GM18858 (cell line): ENCODE measurements around the gene NUAK2.

Experiments
- ATAC-seq: cut with Tn5 transposase; IDR thresholded peaks from one replicate; pipeline ENCODE4 v1.9.1; 2021; ENCODE audit not compliant: unreplicated experiment

Gene NUAK2

DNA sequence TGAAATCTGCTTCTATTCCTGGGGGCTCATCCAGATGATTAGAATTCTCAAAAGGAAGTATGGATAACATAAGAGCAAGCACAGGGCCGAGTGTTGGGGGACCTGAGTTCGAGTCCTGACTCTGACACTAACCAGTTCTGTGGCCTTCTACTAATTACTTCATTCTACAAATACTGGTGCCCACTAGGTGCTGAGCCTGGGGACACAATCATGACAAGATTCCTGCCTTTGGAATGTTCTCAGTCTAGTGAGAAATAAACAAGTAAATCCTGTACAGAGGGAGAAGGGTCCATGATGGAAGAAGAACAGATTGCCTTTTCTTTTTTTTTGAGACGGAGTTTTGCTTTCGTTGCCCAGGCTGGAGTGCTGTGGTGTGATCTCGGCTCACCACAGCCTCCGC is 2.2 kb upstream of the NUAK2 start:
- no peak for ATAC-seq

DNA sequence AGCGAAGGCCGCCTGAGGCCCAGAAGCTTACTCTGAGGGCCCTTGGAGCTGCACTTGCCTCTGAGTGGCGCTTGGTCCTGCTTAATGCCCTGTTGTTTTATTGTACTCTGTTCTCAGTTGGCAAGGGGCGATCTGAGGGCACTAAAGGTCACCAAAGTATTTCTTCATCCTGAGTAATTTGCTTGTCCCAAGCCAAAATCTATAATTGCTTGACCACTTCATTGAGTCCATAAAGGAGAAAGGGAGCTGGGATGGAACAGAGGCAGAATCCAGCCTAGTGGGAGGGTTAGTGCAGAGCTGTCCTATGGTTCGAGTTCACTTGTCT is 376 bp upstream of the NUAK2 start:
- ATAC-seq = no peak

DNA sequence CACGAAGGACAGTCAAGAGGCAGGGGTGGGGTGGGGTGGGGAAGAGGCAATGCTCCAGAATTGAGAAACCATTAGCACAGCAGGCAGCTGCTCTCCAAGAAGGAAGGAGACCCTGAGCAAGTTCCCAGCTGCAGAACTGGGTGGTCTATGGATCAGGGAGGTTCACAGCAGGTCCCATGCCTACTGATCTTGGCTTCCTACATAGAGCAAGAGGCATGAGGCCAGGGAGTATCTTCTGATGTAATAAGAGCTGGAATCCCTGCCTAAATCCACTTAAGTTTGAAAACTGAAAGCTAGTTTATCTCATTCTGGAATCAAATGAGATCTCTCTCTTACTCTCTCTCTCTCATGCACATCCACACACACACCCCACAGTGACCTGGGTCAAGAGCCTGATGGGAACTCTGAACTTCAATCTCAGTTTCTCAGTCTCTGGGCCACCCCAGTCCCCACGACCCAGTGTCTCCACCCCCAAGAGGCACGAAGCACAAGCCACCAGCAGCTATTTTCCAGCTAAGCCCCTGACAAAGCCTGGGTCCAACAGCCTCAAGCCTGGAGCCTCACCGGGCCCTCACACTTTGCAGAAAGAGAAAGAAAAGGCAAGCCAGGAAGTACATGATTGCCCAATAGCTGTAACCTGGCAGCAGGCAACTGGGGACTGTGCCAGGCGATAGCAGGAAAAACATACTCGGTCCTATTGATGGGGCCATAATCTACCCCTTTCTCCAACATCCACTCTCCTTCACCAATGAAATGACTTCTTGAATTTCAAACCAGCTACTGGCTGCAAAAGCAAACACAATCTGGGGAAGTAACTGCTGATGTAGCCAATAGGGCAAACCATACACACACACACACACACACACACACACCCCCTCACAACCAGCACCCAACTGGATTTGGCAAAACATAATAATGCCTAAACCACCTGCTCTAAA is 2.2 kb downstream of the NUAK2 start:
- ATAC-seq = no peak

DNA sequence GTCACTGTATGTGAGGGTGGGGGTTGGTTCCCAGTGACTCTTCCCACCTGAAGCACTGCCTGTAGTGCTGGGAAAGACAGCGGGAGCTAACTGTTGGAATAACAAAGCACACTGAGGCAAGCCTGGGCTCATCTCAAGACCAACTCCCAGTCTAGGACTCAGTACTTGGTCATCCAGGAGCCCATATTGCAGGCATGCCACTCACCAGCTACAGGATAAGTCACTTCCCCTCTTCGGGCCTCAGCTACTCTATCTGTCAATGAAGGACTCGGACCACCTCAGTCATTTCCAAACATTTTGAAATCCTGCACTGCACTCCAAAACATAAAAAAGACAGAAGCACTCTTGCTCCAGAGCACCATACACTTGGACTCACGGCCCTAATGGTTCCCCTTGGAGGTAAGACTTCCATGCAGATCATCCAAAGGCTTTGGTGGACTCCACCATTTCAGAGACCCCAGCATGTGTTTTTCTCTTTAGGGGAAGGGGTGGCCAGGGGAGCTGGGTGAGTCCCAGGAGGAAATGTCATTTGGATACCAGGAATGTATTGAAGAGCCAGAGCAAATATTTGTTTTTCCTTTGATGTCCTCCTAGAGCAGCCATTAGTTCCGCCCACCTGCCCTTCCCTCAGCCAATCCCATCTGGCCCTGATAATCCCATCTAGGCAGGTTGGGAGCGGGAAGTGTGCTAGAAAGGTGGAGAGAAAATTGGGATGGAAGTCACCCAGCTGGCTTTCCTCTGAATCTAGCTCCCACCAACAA is 3.1 kb downstream of the NUAK2 start:
- no peak for ATAC-seq

DNA sequence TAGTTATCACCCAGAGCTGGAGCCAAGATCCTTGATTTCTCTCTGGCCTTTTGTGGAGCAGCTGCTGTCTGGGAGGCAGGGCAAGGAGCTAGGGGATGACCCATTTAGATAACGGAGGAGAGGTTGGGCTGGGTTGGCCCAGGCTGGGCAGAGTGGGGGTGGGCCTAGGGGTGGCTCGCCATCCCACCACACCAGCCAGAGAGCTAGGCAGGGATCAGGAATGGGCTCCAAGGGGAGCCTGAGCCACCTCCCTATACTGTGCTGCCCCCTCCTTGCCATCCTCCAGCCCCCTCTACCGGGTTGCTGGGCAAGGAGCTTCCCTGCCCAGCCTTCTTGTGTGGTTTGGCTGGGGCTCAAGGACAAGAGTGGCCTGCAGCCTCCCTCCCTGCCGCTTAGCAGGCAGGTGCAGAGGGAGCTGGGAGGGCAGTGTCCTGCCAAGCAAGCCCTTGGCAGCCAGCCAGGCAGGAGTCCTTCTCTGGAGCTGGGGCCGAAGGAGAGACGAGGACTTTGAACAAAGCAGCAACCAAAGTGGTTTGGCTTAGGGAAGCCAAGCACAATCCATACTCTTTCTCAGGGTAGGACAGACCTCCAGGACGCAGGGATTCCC is 4.1 kb downstream of the NUAK2 start:
- no peak for ATAC-seq

DNA sequence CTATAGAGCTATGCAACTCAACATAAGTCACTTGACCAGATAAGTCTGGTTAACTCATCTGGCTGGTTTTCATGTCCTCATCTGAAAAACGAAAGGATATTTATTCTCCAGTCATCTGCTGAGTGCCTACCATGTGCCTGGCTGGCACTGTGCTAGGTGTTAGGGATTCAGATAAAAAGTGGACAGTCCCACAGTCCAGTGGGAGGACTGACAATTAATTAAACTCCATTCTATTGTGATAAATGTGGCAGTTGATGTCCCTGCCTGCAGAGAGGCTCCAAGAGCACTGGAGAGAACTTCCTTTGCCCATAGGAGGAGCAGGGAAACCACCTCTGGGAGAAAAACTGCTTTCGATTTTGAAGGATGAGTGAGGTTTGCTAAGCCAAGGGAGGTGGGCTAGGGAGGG is 5.4 kb downstream of the NUAK2 start:
- ATAC-seq = no peak

DNA sequence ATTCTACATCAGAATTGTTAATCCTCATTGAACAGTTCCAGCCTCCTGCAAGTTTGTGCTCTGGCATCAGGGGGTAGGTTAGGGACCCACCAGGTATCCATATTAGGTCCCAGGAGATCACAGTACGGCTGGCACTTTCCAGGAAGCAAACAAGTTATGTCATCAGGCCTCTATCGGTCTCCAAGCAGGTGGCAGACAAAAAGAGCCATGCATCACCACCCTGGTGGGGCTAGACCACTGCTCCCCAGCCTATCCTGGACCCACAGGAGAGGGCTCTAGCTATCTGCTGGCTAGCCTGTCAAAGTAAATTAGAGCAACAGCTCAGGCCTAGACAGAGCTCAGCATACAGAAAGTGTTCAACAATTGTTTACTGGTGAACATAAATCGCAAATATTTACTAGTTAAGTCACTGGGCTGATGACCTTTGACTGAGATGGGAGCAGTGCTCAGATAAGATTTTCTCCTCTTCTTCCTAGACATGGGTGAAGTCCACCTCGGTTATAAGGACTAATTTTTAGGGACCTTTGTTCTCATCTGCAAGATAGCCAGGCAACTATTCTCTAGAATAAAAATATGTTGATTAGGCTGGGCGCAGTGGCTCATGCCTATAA is 6.4 kb downstream of the NUAK2 start:
- ATAC-seq = no peak

DNA sequence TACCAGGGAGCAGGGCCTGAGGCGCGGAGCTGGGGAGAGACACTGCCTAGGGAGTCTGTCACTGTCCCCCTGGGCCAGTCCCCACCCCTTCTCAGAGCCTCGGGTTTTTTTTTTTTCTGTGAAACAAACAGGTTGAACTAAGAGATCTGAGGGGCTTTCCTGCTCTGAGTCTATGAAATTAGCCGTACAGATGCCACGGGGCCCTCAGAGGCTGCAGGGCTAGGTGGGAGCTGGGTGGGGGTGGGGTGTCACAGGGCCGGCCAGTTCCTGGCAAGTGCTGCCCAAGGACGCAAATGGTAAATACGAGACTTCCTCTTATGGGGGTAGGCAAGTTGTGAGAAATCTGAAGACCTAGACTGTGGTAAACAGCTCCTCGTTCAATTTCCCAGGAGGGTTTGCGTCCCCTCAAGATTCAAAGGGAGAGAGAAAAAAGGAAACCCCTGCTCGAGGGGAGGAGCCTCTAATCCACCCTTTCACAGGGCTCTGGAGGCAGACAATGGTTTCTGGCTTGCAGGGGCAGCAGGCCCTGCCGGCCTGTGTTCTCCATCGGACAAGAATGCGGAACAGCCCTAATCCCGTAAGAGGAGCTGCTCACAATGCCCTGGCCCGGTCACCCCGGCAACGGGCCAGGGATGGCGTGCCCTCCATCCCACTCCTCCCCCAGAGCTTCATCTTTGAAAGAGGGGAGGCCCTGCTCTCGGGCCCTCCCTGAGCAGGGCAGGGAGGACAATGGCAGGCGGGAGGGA is 7.8 kb downstream of the NUAK2 start:
- peak; percentile 37 for ATAC-seq

DNA sequence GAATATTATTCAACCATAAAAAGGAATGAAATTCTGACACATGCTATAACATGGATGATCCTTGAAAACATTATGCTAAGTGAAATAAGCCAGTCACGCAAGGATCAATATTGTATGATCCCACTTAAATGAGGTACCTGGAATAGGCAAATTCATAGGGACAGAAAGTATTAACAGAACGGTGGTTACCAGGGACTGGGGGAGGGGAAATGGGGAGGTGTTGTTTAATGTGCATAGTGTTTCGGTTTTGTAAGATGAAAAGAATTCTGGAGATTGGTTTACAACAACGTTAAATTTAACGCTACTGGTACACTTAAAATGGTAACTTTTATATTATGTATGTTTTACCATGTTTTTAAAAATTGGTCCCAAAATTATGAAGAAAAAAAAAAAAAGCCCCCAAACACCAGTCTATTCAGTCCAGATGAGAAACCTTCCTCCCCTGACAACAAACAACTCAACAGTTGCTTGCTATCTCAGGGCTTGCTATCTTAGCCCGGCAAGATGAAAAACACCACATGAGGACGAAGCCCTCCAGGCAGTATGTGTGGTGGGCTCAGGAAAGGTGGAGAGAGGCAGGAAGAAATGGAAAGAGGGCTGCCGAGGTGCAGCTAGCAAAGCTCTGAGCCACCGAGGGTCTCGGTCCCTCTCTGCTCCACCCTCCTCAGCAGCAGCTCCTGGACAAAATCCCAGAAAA is 8.5 kb downstream of the NUAK2 start:
- ATAC-seq = no peak

DNA sequence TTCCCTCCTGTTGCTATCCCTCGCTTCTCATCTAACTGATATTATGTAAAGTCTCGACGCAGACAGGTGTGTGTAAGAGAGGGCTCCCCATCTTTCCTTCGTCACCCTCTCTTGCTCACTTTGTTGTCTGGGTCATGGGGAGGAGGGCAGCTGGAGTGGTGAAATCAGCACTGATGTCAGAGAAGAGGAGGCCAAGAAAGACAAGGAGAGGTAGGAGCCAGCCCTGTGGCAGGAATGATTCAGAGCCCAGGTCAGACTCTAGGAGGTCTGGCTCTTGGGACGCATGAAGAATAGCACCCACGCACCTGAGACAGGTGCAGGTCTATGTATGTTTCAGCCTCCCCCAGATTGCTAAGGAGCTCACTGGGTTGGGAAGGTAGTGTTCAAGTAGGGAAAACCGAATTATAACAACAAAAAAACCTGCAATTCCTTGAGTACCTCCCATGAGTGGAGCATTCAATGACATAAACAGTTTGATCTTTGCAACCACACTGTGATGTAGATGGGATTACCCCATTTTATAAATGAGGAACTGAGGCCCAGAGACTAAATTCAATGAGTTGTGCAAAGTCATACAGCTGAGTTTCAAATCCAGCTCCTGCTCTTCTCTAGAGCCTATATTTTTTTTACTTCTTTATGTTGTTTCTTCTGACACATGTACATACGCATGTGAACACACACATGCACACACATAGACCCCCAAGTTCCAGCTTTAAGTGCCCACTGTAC is 10.4 kb downstream of the NUAK2 start:
- no peak for ATAC-seq

DNA sequence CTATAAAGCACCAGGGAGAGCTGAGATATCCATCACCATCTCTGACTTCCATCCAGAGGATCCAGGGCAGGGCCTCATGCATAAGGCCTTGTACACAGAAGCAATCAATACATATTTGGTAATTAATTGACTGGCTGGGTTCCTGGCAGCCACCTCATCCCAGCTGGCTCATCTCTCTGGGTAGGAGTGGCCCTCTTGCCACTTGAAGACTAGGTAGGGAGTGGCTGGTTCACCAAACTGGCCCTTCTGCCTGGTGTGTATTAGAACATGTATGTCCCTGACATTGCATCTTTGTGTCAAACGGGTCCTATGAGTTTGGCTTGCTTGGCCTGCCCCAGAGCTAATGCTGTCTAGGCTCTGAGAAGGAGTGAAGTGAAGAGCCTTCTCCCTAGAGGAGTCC is 11.8 kb downstream of the NUAK2 start:
- no peak for ATAC-seq

DNA sequence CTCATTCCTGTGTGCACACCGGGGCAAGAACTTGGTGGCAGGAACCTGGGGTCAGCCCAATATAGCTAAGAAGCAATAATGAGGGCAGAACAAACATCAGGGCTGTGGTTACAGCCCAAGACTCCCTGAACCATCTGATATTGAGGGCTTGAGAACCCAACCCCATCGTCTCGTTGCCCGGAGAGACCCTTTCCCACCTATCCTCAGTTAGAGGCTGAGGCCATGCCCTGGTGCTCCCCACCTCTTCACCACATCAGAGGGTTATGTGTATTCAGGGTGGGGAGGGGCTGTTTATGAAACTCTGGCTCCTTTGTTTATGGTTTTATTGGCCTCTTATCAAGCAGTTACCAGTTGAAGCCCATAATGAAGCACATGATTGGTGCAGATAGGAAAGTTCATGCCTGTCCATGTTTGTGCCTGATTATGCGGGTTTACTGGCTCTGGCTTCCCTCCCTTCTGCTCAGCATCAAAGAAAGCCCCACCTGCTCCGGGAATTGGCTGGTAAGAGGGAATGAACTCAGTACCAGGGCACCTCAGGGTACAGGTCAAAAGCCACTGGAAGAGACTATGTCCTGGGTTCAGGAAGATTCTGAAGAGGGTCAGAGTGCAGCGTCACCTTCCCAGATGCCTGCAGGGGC is 14.5 kb downstream of the NUAK2 start:
- no peak for ATAC-seq

DNA sequence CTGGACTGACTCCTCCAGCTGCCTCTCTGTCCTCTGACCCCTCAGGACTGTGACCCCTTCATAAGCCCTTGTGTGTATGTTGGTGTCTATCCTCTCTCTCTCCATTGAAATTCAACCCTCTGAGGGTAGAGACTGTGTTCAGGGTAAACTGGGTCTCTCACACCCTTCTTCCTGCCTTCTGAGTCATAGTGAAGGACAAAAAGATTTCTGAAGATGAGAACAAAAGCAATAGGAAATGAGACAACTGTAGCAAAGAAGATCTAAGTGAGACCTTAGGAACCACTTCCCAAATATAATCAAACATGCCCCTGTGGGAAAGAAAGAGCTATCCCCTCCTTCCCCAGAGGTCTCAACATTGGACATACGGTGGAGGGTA is 16.9 kb downstream of the NUAK2 start:
- ATAC-seq = no peak

DNA sequence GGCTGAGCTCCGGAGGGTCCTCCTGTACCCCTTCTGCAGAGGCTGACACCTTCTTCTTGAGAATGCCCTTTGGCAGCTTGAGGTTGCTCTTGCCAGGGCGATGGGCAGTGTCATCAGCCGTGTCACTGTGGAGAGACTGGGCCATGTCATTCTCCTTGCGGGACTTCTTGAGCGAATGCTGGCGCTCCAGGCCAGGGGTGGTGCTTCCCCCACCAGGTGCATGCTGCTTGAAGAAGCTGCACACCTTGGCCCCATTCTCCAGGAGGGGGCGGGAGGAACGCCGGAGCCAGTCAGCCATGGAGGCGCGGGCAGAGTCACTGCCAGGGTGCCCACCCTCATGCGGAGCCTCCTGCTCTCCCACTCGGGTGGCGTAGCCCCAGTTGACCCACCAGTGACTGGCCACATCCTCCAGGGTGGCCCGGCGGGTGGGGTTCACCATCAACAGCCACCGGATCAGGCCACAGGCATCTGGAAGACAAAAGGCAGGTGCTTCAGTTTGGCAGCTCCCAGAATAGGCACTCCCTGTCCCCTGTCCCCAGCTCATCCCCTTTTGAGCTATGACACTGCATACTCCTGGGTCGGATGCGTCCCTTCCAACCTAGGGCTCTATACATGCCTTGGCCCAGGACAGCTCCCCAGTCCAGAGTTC is 17.4 kb downstream of the NUAK2 start:
- no peak for ATAC-seq

DNA sequence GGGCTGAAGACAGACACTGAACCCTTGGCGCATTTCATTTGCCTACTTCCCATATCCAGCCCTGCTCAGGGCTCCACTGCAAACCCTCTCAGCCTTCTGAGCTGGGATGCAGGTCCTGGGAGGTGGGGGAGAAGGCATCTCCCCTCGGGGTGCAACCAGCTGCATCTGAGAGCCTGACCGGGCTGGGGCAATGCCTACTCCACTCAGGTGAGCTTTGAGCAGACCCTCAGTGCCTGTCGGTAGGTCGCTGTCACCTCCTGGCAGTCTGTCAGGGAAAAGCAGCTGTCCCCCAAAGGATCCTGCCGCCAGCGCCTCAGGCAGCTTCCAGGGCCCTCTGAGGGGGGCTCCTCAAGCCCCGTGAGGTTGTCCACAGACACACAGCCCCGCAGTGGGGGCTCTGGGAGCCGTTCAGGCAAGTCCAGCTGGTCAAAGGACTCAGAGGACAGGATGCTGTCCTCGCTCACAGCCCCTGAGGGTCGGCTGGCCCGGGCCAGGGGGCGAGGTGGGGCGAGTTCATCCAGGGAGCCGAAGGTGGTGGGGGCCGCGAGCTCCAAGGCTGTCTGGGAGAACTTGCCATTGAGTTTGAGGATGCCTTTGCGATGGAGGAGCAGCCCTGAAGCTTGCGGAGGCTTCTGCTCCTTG is 18.2 kb downstream of the NUAK2 start:
- no peak for ATAC-seq

DNA sequence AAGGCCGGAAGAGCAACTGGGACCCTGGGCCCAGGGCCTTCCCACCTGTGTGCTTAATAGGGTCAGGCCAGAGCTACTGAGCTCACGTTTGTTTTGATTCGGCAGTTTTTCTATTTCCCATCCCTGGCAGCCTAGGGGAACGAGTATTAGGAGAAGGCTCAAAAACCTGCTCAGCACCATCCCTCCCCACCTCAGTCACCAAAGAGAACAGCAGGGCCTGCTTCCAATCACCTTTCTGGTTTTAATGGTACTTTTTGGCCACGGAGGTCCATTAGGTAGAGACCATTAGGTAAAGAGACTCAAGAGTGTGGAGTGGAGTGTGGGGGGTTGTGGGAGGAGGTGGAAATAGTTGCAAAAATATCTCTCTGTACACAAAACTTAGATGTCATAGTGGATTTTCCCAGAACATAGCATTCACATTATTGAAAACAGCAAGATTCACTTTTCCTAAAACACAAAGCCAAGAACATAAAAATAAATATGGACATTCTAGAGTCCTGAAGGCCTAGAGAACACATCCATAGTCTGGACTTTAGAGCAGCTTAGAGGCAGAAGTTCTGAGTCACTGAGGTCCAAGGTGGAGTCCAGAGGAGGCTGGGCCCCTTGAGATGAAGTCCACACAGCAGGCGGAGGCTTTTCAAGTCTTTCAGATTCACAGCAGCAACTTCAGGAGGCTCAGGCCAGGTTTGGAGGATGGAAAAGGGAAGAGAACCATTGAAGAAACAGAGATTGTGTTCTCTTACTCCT is 19.5 kb downstream of the NUAK2 start:
- no peak for ATAC-seq

DNA sequence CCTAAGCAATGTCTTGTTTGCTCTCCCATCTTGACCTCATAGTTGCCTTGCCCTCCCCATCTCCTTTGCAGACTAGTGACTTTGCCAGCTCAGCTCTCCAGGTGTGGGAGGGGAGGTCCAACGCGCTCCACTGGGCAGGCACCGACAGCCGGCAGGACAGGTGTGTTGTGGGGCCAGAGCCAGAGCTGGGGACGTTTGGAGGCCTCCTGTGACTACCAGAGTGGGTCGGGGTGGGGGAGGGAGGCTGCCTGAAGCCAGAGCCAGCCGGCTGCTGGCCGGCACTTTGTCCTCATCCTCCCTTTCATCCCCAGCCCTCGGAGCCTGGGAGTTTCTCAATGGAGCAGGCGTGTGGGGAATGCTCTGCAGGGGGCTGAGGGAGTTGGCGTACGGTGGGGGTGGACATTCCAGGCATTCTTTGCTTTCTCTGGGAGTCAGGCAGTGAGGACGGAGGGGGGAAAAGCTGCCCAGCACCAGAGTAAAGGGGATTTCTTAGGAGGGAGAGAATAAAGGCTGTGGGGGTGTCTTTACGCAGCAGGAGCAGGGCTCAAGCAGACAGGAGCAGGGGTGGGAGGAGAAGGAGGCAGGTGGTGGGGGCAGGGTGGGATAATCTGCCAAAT is 20.2 kb downstream of the NUAK2 start:
- no peak for ATAC-seq
